Nephron (organoid): ENCODE results near the gene USP22.

ENCODE experiments used
- H3K27ac Mint-ChIP-seq, 3 experiments: 2 replicates each; pipeline ENCODE4 v1.8.0; 2020; ENCODE audit warnings: mixed read lengths in 3 of 3, mild to moderate bottlenecking in 2 of 3, moderate library complexity in 1 of 3
- H3K27me3 Mint-ChIP-seq: 2 replicates; pipeline ENCODE4 v1.8.0; 2021; ENCODE audit warnings: low read depth, mild to moderate bottlenecking, moderate library complexity, mixed read lengths
- H3K36me3 Mint-ChIP-seq: 2 replicates; pipeline ENCODE4 v1.8.0; 2020; ENCODE audit warnings: low read depth, mixed read lengths
- H3K4me1 Mint-ChIP-seq: 2 replicates; pipeline ENCODE4 v1.8.0; 2020; ENCODE audit warnings: mixed read lengths
- H3K4me3 Mint-ChIP-seq, 3 experiments: 2 replicates each; pipeline ENCODE4 v1.8.0; 2020; ENCODE audit warnings: mild to moderate bottlenecking in 3 of 3, mixed read lengths in 3 of 3, moderate library complexity in 2 of 3
- H3K9me3 Mint-ChIP-seq: 2 replicates; pipeline ENCODE4 v1.8.0; 2020; ENCODE audit warnings: mixed read lengths
- TF ChIP-seq, protein P1 (sequence below), 3 experiments: fragments of 200-600 bp; sonication (generic); IDR thresholded peaks; one replicate each; pipeline ENCODE4 v1.5.0; 2021; ENCODE audit warnings: antibody characterized with exemption in 3 of 3; ENCODE audit not compliant: unreplicated experiment in 3 of 3

The USP22 gene

DNA sequence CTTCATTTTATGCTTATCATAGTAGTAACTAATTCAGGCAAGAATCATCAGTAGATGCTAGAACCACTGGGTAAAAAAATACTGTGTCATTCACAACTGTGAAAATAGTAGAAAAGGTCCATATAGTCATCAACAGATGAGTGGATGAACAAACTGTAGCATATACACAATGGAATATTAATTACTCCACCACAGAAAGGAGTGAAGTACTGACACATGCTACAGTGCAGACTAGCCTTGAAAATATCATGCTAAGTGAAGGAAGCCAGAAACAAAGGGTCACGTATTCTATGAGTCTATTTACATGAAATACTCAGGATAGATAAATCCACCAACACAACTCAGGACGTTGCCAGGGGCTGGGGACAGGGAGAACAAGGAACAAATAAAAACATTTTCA lies 13.3 kb downstream of the USP22 start:
- Mint-ChIP-seq H3K4me3 (no peak overlapping the region), H3K27ac (peak overlapping the region in 1 of 3 experiments; percentile 0), H3K4me1 (peaks cover 61% of the 10 kb centered on the region), H3K9me3 (no peaks in the 10 kb centered on the region), H3K36me3 (peaks cover 56% of the 10 kb centered on the region), H3K27me3 (no peaks in the 10 kb centered on the region)
- TF ChIP-seq, protein P1, sequence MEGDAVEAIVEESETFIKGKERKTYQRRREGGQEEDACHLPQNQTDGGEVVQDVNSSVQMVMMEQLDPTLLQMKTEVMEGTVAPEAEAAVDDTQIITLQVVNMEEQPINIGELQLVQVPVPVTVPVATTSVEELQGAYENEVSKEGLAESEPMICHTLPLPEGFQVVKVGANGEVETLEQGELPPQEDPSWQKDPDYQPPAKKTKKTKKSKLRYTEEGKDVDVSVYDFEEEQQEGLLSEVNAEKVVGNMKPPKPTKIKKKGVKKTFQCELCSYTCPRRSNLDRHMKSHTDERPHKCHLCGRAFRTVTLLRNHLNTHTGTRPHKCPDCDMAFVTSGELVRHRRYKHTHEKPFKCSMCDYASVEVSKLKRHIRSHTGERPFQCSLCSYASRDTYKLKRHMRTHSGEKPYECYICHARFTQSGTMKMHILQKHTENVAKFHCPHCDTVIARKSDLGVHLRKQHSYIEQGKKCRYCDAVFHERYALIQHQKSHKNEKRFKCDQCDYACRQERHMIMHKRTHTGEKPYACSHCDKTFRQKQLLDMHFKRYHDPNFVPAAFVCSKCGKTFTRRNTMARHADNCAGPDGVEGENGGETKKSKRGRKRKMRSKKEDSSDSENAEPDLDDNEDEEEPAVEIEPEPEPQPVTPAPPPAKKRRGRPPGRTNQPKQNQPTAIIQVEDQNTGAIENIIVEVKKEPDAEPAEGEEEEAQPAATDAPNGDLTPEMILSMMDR (IDR thresholded peaks at IDR 0.05; ENCODE audit: unreplicated experiment in 3 of 3), result no peak

DNA sequence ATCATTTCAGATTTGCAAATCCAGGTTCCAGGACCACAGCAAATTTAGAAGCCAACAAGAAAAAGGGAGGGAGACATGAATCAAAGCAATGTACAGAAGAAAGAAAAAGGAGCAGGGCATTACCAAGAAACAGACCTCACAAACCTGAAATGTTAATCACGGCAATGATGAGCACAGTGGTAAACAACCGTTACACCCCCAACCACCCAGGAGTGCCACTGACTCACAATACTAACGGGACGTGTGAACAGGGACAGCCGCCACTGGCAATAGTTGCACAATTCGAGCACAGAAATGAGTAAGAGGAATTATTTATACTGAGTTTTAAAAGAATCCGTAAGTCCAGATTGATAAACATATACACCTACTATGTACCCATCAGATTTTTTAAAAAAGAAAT lies 13.8 kb downstream of the USP22 start:
- H3K9me3 Mint-ChIP-seq, result no peaks in the 10 kb centered on the region
- H3K27ac Mint-ChIP-seq, result peak overlapping the region in 1 of 3 experiments; percentile 43
- H3K36me3 Mint-ChIP-seq, result peaks cover 56% of the 10 kb centered on the region
- H3K4me1 Mint-ChIP-seq, result peaks cover 61% of the 10 kb centered on the region
- H3K4me3 Mint-ChIP-seq, result no peak overlapping the region
- H3K27me3 Mint-ChIP-seq, result no peaks in the 10 kb centered on the region
- TF ChIP-seq, protein P1 (IDR thresholded peaks at IDR 0.05; ENCODE audit: unreplicated experiment in 3 of 3), result no peak

DNA sequence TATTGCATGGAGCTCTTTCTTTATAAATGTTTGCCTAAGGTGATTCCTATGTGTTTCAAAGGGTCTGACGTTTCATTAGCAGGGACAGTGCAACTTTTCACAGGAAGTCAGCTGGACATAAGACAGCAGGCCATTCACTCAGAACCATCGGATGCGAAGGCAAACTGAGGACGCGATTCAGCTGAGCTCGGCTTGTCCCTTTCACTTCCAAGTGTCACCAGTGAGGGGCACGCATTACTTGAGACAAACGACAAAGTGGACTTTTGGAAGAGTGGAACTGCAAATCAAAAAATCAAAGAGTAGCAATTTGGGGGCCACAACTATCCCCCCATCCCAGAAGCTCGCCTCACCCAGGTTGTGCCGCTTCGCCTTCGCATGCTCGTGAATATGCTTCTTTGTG lies 14.6 kb downstream of the USP22 start:
- H3K27me3 Mint-ChIP-seq, result no peaks in the 10 kb centered on the region
- H3K4me3 Mint-ChIP-seq, result no peak overlapping the region
- no peaks in the 10 kb centered on the region for H3K9me3 Mint-ChIP-seq
- H3K27ac Mint-ChIP-seq, result peak overlapping the region; percentile 27 to 47 (median 43)
- peaks cover 58% of the 10 kb centered on the region for H3K36me3 Mint-ChIP-seq
- TF ChIP-seq, protein P1 (IDR thresholded peaks at IDR 0.05; ENCODE audit: unreplicated experiment in 3 of 3), result no peak
- H3K4me1 Mint-ChIP-seq, result peaks cover 56% of the 10 kb centered on the region

DNA sequence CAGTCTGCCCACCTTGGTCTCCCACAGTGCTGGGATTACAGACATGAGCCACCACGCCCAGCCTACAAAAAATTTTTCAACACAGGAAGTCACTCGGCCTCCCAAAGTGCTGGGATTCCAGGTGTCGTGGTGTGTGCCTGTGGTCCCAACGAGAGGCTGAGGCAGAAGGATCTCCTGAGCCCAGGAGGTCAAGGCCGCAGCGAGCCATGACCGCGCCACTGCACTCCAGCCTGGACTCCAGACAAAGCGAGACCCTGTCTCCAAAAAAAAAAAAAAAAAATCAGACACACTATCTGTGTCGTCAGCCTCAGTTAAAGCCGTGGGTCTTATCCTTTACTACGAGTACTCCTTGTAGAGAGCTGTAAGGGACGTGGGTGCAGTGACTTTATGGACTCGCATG lies 15.8 kb downstream of the USP22 start:
- no peaks in the 10 kb centered on the region for H3K27me3 Mint-ChIP-seq
- TF ChIP-seq, protein P1 (IDR thresholded peaks at IDR 0.05; ENCODE audit: unreplicated experiment in 3 of 3), result no peak
- H3K36me3 Mint-ChIP-seq, result peaks cover 62% of the 10 kb centered on the region
- H3K27ac Mint-ChIP-seq, result no peak overlapping the region
- no peak overlapping the region for H3K4me3 Mint-ChIP-seq
- H3K4me1 Mint-ChIP-seq, result peaks cover 54% of the 10 kb centered on the region
- no peaks in the 10 kb centered on the region for H3K9me3 Mint-ChIP-seq

DNA sequence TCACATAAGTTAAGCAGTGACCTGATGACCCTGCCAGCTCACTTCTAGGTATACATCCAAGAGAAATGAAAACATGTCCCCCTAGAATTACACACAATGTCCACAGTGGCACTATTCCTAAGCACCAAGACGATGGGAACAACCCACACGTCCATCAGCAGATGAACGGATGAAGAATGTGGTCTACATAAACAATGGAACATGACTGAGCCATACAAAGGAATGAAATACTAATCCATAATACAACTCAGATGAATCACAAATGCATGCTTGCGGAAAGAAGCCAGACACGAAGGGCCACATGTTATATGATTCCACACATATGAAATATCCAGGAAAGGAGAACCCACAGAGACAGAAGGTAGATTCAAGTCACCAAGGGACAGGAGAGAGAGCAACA lies 17.4 kb downstream of the USP22 start:
- no peaks in the 10 kb centered on the region for H3K9me3 Mint-ChIP-seq
- H3K4me1 Mint-ChIP-seq, result peaks cover 53% of the 10 kb centered on the region
- no peaks in the 10 kb centered on the region for H3K27me3 Mint-ChIP-seq
- H3K27ac Mint-ChIP-seq, result no peak overlapping the region
- no peak overlapping the region for H3K4me3 Mint-ChIP-seq
- H3K36me3 Mint-ChIP-seq, result peaks cover 74% of the 10 kb centered on the region
- TF ChIP-seq, protein P1 (IDR thresholded peaks at IDR 0.05; ENCODE audit: unreplicated experiment in 3 of 3), result no peak

DNA sequence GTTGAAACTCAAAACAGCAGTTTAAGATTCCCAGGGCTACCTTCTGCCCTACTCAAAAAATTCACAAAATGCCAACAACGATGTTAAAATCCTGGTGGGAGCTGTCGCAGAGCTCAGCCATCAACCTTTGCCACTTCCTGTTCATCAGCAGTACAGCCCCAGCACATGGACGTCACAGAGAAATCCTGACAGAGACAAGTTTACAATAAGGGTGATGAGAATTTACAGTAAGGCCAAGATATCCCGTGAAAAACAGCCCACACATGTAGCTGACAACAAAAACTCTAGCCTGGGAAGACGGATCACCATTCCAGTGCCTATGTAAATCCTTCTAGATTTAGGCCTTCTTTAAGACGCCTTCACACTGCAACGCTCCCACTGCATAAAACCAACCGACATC lies 18.8 kb downstream of the USP22 start:
- Mint-ChIP-seq H3K9me3 (no peaks in the 10 kb centered on the region), H3K4me1 (peaks cover 45% of the 10 kb centered on the region), H3K4me3 (no peak overlapping the region), H3K27ac (peak overlapping the region in 1 of 3 experiments; percentile 29), H3K27me3 (no peaks in the 10 kb centered on the region), H3K36me3 (peaks cover 84% of the 10 kb centered on the region)
- TF ChIP-seq, protein P1 (IDR thresholded peaks at IDR 0.05; ENCODE audit: unreplicated experiment in 3 of 3), result no peak
